HG02938 (cell line): ENCODE data around the gene PCDH9.

Experiments
- ATAC-seq: cut with Tn5 transposase; IDR thresholded peaks from one replicate; pipeline ENCODE4 v1.9.1; 2021; ENCODE audit warnings: mild to moderate bottlenecking, moderate library complexity; ENCODE audit not compliant: unreplicated experiment

PCDH9 gene

DNA sequence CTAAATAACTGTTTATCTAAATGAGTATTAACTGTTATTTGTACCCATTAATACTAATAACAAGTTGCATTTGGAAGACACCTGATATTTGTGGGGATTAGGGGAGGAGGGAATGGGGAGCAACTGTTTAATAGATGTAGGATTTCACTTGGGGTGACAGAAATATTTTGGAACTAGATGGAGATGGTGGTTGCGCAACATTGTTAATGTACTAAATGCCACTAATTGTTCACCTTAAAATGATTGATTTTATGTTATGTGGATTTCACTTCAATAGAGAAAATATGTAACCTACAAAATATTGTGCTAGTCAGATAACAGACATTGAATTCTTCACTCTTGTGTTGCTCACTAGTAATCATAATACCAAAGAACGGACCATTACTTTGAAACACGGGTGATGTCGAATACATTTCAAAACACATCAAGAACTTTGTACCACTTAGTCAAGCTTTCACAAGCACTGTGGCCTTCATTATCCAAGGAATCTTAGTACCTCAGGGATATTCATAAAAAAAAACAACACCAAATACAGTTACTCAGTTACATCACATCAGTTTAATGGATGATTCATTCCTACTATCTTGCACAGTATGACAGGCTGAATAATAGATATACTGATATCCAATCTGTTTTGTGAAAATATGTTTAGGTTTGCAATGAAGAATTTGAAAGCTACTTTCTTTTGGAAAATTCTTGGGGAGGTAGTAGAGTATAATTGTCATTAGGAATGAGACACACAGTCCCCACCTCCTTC, 721.8 kb downstream of the PCDH9 start:
- ATAC-seq = no peak

DNA sequence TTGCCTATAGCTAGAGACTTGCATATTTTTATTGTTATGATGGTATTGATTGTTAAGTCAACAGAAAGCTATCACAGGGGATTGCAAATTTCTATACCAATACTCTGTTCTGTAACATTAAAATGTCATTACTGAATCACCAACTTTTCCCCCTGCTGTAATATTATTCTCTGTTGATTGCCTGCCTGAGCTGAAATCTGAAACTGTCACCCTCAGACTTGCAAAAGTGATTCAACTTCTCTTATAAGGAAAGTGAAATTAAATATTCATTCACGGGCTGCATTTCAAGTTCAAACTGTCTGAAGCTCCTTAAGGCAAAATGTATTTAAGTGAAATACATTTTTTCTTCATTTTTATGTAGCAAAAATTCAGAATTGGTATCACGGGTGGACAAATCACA, 723.2 kb downstream of the PCDH9 start:
- ATAC-seq = peak; percentile 70

DNA sequence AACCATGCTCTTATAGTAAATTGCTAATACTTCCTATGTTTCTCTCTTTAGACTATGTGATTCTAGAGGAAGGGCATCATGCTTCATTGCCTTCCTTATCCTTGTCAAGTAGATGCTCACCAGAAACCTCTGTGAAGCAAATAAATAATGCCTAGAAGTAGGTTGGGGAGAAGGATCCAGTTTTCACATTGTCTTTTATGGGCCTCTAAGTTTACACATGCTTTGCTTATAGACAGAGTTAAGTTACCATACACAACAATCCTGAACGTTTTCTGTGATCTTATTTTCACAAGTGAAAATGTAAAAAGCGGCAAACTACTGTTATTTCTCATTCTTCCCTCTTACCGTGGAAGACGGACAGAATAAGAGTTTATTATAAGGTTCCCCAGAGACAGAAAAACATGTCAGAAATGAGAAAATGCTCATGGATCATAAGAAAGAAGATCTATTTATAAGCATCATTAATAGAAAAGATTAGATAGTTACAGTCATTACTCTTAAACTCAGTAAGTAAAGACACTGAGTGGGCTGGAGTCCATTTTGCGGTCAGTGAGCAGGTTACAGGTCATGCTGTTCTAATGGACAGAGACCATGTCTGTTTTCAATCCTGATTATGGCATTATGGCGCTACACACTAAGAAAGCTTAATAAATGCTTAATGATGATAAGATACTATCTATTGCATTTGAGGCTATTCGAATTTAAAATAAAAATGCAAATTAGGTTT, 723.9 kb downstream of the PCDH9 start:
- no peak for ATAC-seq

DNA sequence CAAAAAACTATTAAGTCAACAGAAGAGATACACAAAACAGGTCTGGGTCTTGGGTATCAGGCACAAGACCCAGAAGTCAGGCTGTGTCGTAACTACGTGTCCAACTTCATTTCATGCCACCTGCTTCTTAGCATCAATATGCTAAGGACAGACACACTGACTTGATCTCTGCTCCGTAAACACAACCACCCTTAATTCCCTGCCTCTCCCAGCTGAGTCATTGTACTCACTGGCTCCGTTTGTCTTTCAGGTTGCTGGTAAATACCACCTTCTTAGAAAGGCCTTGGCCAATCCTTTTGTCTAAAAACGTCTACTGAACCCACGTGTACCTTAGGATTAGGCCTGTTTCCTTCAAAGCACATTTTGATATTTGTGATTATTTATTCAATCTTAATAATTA, 726.2 kb downstream of the PCDH9 start:
- ATAC-seq = no peak

DNA sequence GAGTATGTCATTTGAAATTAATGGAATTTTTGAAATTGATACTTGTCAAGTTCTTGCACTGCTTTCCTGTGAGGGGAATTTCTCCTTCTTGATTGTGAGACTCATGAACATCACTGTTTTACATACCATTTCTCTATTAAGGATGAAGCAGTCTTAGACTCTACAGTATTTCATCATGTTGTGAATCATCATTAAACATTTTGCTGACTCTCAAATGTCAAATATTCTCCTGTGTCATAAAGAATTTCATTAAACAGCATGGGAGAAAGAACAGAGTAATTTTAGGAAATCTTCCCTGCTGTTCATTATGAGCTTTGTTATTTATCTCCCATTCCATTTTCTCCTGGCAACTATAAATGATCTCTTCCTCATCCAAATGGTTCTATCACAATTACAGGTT, 729.0 kb downstream of the PCDH9 start:
- no peak for ATAC-seq

DNA sequence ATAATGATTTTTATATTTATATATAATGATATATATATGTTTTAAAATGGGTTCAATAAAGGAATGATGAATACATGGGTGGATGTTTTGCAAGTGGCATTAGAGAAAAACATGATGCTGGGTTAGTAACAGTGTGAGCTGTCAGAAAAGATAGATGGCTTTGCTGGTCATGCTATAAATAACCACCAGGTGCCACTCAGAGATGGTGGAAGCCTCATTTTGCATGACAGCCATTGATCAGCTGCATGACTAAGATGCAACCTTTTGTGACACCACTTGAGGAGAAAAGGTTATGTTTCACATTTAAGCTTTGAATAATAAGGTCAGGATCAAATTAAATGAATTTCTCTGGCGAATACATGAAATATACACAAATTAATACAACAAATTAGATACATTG, 737.7 kb downstream of the PCDH9 start:
- ATAC-seq = peak; percentile 86

DNA sequence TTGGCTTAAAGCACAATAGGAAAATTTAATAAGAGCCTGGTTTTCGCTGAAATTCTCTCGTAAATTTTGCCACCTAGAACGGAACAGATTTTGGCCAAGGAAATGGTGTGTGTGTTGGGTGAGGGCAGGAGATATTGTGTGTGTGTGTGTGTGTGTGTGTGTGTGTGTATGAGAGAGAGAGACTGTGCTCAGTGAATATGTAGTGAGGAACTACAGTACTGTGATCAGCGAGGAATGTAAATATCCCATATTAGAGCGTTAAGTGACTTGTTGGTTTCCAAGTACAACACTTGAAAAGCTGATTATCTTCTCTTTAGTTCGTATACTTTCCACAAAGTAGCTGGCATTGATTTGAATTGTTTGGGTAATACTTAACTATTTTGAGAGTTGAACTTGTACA, 738.9 kb downstream of the PCDH9 start:
- no peak for ATAC-seq

DNA sequence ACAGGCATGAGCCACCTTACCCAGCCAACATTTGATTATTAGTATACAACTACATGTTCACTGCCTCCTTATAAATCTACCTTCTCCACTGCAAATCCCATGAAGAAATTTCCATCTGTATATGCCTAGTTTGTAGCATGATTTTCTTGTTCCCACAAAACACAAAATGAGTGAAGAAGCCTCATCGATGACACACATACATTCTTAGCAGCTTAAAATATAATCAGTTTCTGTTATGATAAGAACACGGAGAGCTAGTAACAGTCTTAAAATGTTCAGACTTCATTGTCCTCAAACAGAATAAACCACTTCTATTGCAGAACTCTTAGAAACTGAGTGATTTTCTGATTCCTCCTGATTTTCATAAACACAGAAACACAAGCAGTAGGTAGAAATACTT, 740.5 kb downstream of the PCDH9 start:
- no peak for ATAC-seq

DNA sequence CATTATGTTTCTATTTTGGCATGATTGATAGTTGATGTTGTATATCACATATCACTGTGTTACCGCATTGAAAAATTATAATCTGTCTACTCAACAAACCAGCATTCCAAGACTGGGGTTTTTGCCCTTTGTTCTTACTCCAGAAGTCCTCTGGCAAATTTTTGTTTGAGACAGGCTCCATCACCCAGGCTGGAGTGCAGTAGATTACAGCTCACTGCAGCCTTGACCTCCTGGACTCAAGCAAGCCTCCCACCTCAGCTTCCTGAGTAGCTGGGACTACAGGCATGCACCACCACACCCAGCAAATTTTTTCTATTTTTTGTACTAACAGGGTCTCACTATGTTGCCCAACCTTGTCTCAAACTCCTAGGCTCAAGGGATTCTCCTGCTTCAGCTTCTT, 741.0 kb downstream of the PCDH9 start:
- no peak for ATAC-seq

DNA sequence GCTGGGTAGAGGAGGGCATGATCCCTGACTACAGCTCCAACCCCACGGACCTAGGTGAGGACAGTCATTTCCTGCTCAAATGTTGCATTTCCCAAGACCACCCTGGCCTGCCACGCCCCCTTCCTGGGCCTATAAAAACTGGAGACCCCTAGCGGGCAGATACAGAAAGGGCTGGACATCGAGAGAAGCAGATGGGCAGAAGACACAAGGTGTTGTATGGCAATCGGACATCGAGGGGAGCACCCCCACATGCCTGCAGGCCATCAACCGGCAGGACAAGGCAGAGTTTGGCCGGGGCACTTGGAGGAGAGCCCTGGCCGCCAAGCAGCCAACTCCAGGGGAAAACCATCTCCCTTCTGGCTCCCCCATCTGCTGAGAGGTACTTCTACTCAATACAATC, 746.4 kb downstream of the PCDH9 start:
- ATAC-seq = no peak

DNA sequence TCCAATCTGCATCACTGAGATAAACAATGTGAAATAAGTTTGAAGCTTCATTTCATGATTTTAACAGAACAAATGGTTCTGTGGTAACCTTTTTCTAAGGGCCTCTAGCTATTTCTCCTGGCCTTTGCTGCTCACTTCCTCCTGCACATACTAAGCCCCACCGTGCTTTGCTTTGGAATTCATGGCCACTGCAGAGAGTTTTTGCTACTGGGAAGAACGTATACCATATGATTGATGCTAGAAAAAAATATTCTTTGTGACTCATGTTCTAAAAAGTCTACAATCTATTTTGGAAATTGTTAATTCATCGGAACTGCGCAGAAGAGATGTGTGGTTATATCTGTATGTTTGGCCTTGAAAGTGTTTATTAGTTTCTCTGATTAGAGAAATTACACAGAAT, 747.3 kb downstream of the PCDH9 start:
- ATAC-seq = no peak

DNA sequence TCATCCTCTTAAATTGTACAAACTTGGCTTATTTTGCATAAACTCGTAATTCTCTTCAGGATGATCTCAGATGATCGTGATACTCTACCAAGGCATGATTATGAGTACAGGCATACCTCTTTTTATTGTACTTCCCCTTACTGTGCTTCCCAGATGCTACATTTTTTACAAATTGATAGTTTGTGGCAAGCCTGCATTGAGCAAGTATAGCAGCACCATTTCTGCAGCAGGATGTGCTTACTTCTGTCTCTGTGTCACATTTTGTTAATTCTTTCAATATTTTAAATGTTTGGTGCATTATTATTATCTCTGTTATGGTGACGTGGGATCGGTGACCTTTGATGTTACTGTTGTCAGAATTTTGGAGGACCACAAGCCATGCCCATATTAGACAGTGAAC, 752.3 kb downstream of the PCDH9 start:
- ATAC-seq = no peak

DNA sequence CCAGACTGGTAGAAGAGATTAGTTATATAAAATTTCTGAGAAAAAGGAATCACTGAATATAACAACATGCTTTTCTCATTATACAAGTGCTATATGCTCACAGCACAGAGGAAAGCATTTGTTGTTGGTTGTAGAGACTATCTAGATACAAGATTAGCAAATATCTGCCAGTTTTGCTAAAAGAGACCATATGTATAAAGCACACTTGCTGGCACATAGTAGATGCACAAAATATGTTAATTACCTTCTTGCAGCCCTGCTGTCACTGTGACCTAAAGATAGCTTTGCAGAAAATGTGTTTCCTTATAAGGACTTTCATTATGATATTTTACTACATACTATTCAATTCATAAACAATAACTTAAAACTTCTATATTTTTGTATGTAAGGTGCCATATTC, 755.1 kb downstream of the PCDH9 start:
- no peak for ATAC-seq

DNA sequence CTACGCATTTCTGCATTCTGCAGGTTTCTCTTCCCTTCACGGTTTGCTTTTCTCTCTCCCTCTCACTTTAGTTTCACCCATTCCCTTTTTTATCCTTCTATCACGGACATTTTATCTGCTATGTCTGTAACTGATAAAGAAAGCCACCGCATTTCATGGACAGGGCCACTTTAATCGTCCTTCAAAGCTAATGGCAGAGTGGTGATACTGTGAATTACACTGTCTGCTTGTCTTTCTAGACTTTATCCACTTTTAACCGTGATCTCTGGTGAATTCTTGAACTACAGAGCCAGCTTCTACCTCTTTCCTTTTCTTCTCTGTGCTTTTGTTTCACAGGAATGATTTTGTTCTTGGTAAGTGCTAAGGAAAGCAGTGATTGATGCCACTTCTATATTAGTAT, 760.4 kb downstream of the PCDH9 start:
- ATAC-seq = no peak

DNA sequence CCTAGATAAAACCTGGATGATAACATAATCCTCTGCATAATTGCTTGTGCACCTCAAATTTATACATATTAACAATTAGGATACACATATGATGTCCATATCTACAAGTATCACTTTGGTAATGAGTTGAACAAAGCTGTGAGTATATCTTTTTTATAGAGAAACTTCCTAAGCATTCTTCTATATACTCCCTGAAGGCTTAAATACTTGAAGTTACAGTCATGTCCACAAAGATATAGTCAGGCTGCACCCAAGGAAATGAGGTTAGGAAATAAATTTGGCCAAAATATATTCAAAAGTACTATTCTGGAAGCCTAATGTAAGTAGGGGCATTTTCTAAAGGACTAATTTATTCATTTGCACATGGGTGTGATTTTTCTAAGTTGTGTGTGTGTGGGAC, 761.5 kb downstream of the PCDH9 start:
- no peak for ATAC-seq

DNA sequence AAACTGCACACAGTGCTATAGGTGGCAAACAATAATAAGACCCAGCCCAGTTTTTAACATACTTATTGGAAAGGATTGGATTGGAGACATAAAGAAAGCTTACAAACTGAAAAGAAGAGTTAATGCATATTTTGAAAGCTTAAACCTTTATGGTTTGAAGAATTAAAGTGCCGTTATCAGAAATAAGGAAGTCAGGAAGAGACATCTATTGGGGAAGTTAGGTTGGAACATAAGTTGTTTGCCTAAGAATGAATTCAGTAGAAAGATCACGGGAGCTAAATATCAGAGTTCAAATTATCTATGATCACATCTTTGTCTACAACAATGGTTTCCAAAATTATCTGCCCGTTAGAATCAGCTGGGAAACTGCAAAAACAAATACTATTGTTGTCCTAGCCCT, 767.9 kb downstream of the PCDH9 start:
- ATAC-seq = no peak

DNA sequence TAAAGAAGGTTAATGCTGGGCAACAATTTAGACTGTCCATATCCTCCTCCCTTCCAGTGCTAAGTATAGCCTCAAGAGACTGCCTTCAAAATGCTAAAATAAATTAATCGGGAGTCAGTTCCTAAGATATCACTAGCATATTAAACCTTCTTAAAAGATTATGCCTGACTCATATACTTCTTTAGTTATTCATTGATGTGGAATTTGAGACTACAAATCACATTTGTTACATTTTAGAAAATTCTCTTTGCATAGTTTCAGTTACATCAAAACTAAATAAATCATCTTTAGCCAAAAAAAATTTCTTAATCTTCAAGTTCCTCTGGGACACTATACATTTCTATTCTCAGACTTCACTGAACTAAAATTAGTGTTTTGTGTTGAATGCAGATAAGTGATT, 769.1 kb downstream of the PCDH9 start:
- no peak for ATAC-seq

DNA sequence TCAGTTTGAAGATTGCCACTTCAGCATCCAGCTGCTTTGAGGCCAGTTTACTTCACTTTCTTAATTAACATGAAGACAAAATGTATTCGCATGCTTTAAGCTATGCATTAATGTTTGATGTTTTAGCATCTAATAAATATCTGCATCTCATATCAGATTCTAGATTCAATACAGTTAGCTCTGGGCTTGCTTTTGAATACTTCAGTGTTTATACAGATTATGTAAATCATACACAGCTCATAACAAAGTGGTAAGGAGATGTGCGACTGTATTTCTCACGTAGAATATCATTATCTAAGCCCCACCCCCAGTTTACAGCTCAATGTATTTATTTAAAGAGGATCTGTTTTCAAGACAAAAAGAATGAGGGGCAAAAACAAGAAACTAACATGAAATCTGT, 770.5 kb downstream of the PCDH9 start:
- ATAC-seq = no peak

DNA sequence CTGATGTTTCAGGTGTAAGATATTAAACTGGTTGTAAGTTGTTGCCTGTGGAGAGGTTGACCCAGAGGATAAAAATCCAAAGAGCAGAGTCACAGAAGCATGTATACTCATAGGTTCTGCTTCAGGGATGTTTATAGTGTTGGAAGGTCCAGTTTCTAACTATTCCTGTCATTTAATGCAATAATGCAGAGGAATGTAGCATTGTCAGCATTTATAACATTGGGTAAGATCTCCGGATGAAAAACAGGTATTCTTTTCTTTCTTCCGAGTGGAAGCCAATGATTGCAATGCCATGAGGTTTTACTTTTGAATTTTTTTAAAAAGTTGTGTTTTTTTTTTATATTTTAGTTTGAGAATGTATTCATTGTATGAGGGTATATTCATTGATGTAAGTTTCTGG, 771.0 kb downstream of the PCDH9 start:
- no peak for ATAC-seq

DNA sequence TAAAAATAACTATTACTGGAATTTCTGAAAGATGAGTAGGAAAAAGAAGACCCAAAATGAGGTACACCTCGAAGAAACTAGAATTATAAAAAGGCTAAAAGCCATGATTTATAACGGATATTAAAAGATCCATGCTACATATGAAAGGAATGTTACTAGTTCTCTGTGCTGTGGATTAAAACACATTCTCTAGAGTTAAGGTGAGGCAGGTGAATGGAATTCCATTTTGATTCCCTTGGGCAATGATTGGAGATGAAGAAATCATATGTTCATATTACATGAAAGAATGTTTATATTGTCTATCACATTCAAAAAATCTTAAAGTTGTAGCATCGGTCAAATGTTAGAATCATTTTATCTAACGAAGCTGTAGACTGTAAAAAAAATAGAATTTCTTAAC, 783.7 kb downstream of the PCDH9 start:
- no peak for ATAC-seq

DNA sequence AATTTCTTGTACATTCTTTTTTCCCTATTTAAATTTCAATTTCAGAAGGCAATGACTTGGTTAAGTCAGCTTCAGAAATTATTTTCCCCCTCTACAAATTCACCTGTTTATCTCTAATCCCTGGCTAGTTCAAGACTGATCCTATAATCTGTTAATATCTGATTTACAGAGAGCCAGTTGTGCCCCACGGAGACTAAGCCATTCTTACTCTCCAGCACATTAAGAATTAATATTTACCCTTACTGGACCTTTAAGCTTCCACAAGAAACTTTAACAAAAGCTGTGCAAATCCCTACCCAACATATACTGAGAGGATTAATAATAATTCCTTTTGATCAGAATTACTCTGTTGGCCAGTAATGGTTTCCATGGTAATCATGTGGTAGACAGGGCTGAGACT, 786.2 kb downstream of the PCDH9 start:
- ATAC-seq = no peak

DNA sequence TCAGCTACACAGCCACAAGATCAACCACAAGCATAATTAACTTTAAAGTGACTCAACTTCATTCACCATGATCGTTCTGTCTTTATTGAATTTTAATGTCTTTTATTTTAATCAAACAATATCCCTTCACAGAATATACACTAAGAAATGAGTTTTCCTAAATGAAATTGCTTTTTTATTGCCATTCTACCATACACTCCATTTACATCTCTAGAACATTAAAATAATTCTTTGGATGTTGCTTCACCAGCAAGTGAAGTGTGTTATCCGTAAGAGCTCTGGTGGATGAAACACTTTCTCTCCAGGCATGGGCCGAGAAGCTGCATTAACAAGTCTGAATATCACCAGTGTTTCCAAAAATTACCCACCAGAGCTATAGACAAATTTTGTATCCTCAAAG, 789.2 kb downstream of the PCDH9 start:
- no peak for ATAC-seq

DNA sequence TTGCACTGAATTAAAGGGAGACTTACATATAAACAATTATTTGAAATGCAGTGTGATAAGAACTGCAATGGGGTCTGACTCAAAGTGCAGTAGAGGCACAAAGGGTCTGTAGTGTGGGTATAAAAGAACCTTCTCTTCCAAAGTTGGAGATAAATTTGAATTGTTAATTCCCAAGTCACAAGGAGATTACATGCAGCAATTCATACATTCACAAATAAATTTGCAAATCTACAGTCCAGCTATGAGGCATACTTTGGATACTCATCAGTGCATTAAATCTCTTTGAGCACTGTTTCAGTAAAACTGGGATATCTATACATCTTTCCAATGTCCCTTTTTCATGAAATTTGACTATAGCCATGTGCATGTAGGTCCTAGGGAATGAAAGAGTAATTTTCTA, 799.4 kb downstream of the PCDH9 start:
- ATAC-seq = no peak
